CD4-positive, alpha-beta T cell (primary cell): Measurements from ENCODE around the gene THRB. TPM values are rescaled to one million over a fixed set of nuclear protein-coding genes. Genes with fewer than 3 reads are reported as not detected.

Source experiments
- ATAC-seq: fragments of 200-7000 bp; cut with Tn5 transposase; one replicate; pipeline ENCODE4 v1.10.0; 2022; ENCODE audit warnings: mild to moderate bottlenecking; ENCODE audit not compliant: poor library complexity
- CTCF ChIA-PET: fragments of 350-600 bp; sonication (Branson Sonifier 250); formaldehyde crosslinking; loops from one replicate; lab custom pipeline; 2021; ENCODE audit warnings: antibody characterized with exemption, inconsistent platforms; lab: Charles Lee
- POLR2A ChIA-PET: fragments of 350-600 bp; sonication (Branson Sonifier 250); formaldehyde crosslinking; loops from one replicate; lab custom pipeline; 2021; ENCODE audit warnings: antibody characterized with exemption, inconsistent platforms; lab: Charles Lee
- DNase-seq, 14 experiments: peaks; one replicate each; pipeline ENCODE4 v3.0.0-alpha.2; 2013 to 2020; ENCODE audit warnings: mixed read lengths in 2 of 14
- H3K27ac ChIP-seq, 2 donors: one replicate each; pipeline versions ENCODE4 v1.5.1 to v1.7.0; 2013; ENCODE audit warnings: low read length in 2 of 2, low read depth in 1 of 2, mild to moderate bottlenecking in 1 of 2
- H3K27me3 ChIP-seq, 2 experiments: 1 replicate in 1 of 2; 2 replicates in 1 of 2; pipeline versions ENCODE4 v1.6.1 to v1.7.0; 2013; ENCODE audit warnings: low read length in 2 of 2, control low read depth in 1 of 2, mild to moderate bottlenecking in 1 of 2, moderate library complexity in 1 of 2; ENCODE audit not compliant: insufficient read depth in 2 of 2, control insufficient read depth in 1 of 2
- H3K36me3 ChIP-seq: one replicate; pipeline ENCODE4 v1.6.1; 2013; ENCODE audit warnings: low read length, control low read depth; ENCODE audit not compliant: insufficient read depth
- H3K4me1 ChIP-seq: one replicate; pipeline ENCODE4 v1.6.1; 2013; ENCODE audit warnings: low read length, control low read depth; ENCODE audit not compliant: insufficient read depth
- H3K4me3 ChIP-seq: one replicate; pipeline ENCODE4 v1.5.1; 2013; ENCODE audit warnings: mild to moderate bottlenecking, low read length, moderate library complexity
- H3K9me3 ChIP-seq, 2 experiments: 1 replicate in 1 of 2; 2 replicates in 1 of 2; pipeline versions ENCODE4 v1.6.1 to v1.7.0; 2013; ENCODE audit warnings: low read length in 2 of 2, mild to moderate bottlenecking in 2 of 2, control low read depth in 1 of 2, moderate library complexity in 1 of 2; ENCODE audit not compliant: control insufficient read depth in 1 of 2, insufficient read depth in 1 of 2
- H3K27ac Mint-ChIP-seq: one replicate; pipeline ENCODE4 v1.8.0; 2020; ENCODE audit warnings: mixed read lengths
- H3K27me3 Mint-ChIP-seq: one replicate; pipeline ENCODE4 v1.8.0; 2021; ENCODE audit warnings: mixed read lengths
- H3K36me3 Mint-ChIP-seq: one replicate; pipeline ENCODE4 v1.8.0; 2021; ENCODE audit warnings: low read depth, mixed read lengths
- H3K4me1 Mint-ChIP-seq: one replicate; pipeline ENCODE4 v1.8.0; 2021; ENCODE audit warnings: low read depth, mixed read lengths
- H3K4me3 Mint-ChIP-seq: one replicate; pipeline ENCODE4 v1.8.0; 2020; ENCODE audit warnings: mild to moderate bottlenecking, mixed read lengths
- H3K9me3 Mint-ChIP-seq: one replicate; pipeline ENCODE4 v1.8.0; 2020; ENCODE audit warnings: mixed read lengths
- intact Hi-C, 2 experiments: fragments of 100-400 bp; cut with DNase I in 1 of 2; cut with micrococcal nuclease in 1 of 2; formaldehyde crosslinking; loops; one replicate each; pipeline versions ENCODE4 v1.15.1 to v1.9.0; 2023 to 2025; cut with DNase I, micrococcal nuclease
- total RNA-seq, 174 experiments: library from RNA in 2 of 174; stranded (reverse) in 2 of 174; gene quantifications; one replicate each; pipeline ENCODE4 v1.2.3 and lab custom pipeline; 2021 to 2026
- TF ChIP-seq, protein P1 (sequence below): fragments of 200-600 bp; IDR thresholded peaks from one replicate; pipeline ENCODE4 v1.8.0; 2022; ENCODE audit warnings: antibody characterized with exemption, mild to moderate bottlenecking

THRB gene
- total RNA-seq, 2 experiments from 2014 or later: not detected

DNA sequence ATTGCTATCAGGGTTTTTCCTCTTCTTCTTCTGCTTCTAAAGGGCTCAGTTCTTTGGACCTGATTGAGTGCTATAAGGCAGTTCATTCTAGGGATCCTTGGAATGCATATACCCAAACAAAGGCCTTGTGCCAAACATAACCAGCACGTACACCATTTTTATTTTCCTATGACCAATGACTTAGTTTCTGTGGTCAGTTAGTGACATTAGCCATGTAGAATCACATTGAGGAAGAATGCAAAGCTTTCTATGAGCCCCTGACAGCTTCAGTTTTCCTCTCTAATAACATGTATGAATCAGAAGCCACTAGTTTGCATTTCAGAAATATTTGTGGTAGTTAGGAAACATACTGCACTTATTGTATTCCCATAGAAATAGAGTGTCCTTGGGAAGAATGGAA is 240.0 kb downstream of the THRB start:
- Mint-ChIP-seq H3K27me3 (no peaks in the 10 kb centered on the region), H3K36me3 (no peaks in the 10 kb centered on the region), H3K4me3 (no peak overlapping the region), H3K27ac (no peak overlapping the region), H3K4me1 (no peaks in the 10 kb centered on the region), H3K9me3 (no peaks in the 10 kb centered on the region)
- Histone ChIP-seq H3K4me3 (no peak overlapping the region), H3K4me1 (no peaks in the 10 kb centered on the region), H3K9me3 (no peaks in the 10 kb centered on the region), H3K27me3 (peaks cover 0 to 6% of the 10 kb centered on the region in 2 experiments), H3K27ac (no peak overlapping the region), H3K36me3 (no peaks in the 10 kb centered on the region)
- no peak for DNase-seq
- TF ChIP-seq, protein P1, sequence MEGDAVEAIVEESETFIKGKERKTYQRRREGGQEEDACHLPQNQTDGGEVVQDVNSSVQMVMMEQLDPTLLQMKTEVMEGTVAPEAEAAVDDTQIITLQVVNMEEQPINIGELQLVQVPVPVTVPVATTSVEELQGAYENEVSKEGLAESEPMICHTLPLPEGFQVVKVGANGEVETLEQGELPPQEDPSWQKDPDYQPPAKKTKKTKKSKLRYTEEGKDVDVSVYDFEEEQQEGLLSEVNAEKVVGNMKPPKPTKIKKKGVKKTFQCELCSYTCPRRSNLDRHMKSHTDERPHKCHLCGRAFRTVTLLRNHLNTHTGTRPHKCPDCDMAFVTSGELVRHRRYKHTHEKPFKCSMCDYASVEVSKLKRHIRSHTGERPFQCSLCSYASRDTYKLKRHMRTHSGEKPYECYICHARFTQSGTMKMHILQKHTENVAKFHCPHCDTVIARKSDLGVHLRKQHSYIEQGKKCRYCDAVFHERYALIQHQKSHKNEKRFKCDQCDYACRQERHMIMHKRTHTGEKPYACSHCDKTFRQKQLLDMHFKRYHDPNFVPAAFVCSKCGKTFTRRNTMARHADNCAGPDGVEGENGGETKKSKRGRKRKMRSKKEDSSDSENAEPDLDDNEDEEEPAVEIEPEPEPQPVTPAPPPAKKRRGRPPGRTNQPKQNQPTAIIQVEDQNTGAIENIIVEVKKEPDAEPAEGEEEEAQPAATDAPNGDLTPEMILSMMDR: no peak
- CTCF ChIA-PET: no interaction called here
- intact Hi-C loops: no loop called here
- no peak for ATAC-seq
- POLR2A ChIA-PET: no interaction called here

DNA sequence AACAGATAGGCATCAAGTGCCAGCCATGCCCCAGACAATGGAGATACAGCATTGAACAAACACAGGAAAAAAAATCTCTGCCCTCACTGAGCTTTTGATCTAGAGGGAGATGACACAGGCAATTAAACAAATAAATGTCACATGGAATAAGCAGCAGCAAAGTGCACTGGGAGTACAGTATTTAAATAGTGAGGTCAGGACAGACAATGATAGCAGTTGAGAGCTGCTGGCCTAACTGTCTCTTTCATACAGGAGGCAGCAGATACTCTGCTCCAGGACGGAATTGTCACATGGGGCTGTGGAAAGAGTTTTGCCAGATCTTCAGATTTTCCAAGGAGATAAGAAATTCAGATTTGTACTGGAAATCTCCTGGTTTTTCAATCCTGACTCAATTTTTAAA is 241.3 kb downstream of the THRB start:
- no peak for ATAC-seq
- TF ChIP-seq, protein P1: no peak

DNA sequence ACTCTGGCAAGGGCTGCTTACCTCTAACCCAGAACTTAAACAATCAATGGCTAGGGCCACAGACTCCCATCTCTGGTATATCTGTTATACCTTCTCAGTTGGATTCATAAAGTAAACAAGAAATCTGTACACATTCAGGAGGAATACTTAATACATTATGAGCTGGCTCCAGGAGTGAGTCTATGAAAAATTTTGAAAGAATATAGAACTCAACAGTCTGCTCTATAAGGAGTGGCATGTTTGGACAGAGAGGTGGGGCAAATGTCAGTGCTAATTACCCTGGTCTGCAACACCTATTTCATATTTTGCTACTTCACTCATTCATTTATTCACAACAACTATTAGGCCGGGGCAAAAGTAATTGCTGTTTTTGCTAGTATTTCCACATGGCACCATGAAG is 245.1 kb downstream of the THRB start:
- Histone ChIP-seq H3K27ac (no peak overlapping the region), H3K4me3 (no peak overlapping the region), H3K4me1 (no peaks in the 10 kb centered on the region), H3K27me3 (peaks cover 0 to 17% of the 10 kb centered on the region in 2 experiments), H3K36me3 (no peaks in the 10 kb centered on the region), H3K9me3 (no peaks in the 10 kb centered on the region)
- ChIA-PET POLR2A (no interaction called here), CTCF (no interaction called here)
- Mint-ChIP-seq H3K4me1 (no peaks in the 10 kb centered on the region), H3K9me3 (no peaks in the 10 kb centered on the region), H3K4me3 (no peak overlapping the region), H3K36me3 (no peaks in the 10 kb centered on the region), H3K27ac (no peak overlapping the region), H3K27me3 (peaks cover 15% of the 10 kb centered on the region)
- TF ChIP-seq, protein P1: no peak
- no peak for DNase-seq
- ATAC-seq: no peak
- intact Hi-C loops: no loop called here

More for the DNA sequence above, 241.3 kb downstream of the THRB start:
- Histone ChIP-seq H3K4me3 (no peak overlapping the region), H3K9me3 (no peaks in the 10 kb centered on the region), H3K4me1 (no peaks in the 10 kb centered on the region), H3K36me3 (no peaks in the 10 kb centered on the region), H3K27ac (no peak overlapping the region), H3K27me3 (peaks cover 0 to 14% of the 10 kb centered on the region in 2 experiments)
- no peak for DNase-seq
- H3K27me3 Mint-ChIP-seq: no peaks in the 10 kb centered on the region
- intact Hi-C loops: no loop called here
- H3K4me1 Mint-ChIP-seq: no peaks in the 10 kb centered on the region
- POLR2A ChIA-PET: no interaction called here
- no peaks in the 10 kb centered on the region for H3K9me3 Mint-ChIP-seq
- no peak overlapping the region for H3K4me3 Mint-ChIP-seq
- H3K36me3 Mint-ChIP-seq: no peaks in the 10 kb centered on the region
- no peak overlapping the region for H3K27ac Mint-ChIP-seq
- CTCF ChIA-PET: no interaction called here
